Endodermal cell (in vitro differentiated cells): Measurements from ENCODE around the gene IDI2. TPM values are rescaled to one million over a fixed set of nuclear protein-coding genes. Genes with fewer than 3 reads are reported as not detected.

Experiments used
- DNase-seq: peaks from one replicate; pipeline ENCODE4 v3.0.0-alpha.2; 2017
- H3K27ac ChIP-seq: 2 replicates; pipeline ENCODE4 v1.5.1; 2013; ENCODE audit warnings: mild to moderate bottlenecking, low read depth, low read length, moderate library complexity
- H3K27me3 ChIP-seq: 2 replicates; pipeline ENCODE4 v1.6.1; 2013; ENCODE audit warnings: mild to moderate bottlenecking, low read length, moderate library complexity; ENCODE audit not compliant: insufficient read depth, control insufficient read depth, poor library complexity, severe bottlenecking
- H3K36me3 ChIP-seq: 2 replicates; pipeline ENCODE4 v1.7.0; 2013; ENCODE audit warnings: mild to moderate bottlenecking, low read length, moderate library complexity; ENCODE audit not compliant: control insufficient read depth, insufficient read depth
- H3K4me1 ChIP-seq: one replicate; pipeline ENCODE4 v1.7.0; 2013; ENCODE audit warnings: low read length; ENCODE audit not compliant: control insufficient read depth, insufficient read depth
- H3K4me3 ChIP-seq: 2 replicates; pipeline ENCODE4 v1.5.1; 2013; ENCODE audit warnings: mild to moderate bottlenecking, low read length, moderate library complexity
- H3K9ac ChIP-seq: 2 replicates; pipeline ENCODE4 v1.6.1; 2013; ENCODE audit warnings: mild to moderate bottlenecking, low read length, moderate library complexity; ENCODE audit not compliant: poor library complexity, severe bottlenecking; ENCODE audit errors: extremely low read depth
- H3K9me3 ChIP-seq: 2 replicates; pipeline ENCODE4 v1.6.1; 2013; ENCODE audit warnings: mild to moderate bottlenecking, low read length, moderate library complexity; ENCODE audit not compliant: control insufficient read depth
- H3K27ac Mint-ChIP-seq: 2 replicates; pipeline ENCODE4 v1.8.0; 2020; ENCODE audit warnings: mixed read lengths
- H3K27me3 Mint-ChIP-seq: 2 replicates; pipeline ENCODE4 v1.8.0; 2021; ENCODE audit warnings: mild to moderate bottlenecking, mixed read lengths; ENCODE audit not compliant: insufficient read depth
- H3K36me3 Mint-ChIP-seq: 2 replicates; pipeline ENCODE4 v1.8.0; 2020; ENCODE audit warnings: low read depth, mixed read lengths
- H3K4me1 Mint-ChIP-seq: 2 replicates; pipeline ENCODE4 v1.8.0; 2020; ENCODE audit warnings: mixed read lengths
- H3K4me3 Mint-ChIP-seq: 2 replicates; pipeline ENCODE4 v1.8.0; 2020; ENCODE audit warnings: mild to moderate bottlenecking, moderate library complexity, mixed read lengths
- H3K9me3 Mint-ChIP-seq: 2 replicates; pipeline ENCODE4 v1.8.0; 2020; ENCODE audit warnings: mild to moderate bottlenecking, mixed read lengths
- CTCF ChIP-seq: fragments of 200-600 bp; sonication (generic); conservative IDR thresholded peaks from 2 replicates; pipeline ENCODE4 v1.5.0; 2021; ENCODE audit warnings: antibody characterized with exemption, mild to moderate bottlenecking
- WGBS, 2 experiments: methylation state at CpG; one replicate each; pipeline versions ENCODE4 v1.1.5 to v1.1.7; 2013; ENCODE audit warnings: missing lambda C conversion rate in 2 of 2, mixed read lengths in 1 of 2; ENCODE audit not compliant: insufficient coverage in 1 of 2, insufficient read length in 1 of 2; 5-methylcytosine and 5-hydroxymethylcytosine counted together
- total RNA-seq, 2 donors: library from RNA; stranded (reverse); fragmentation: NEBNext Ultra II Directional in 1 of 2; extraction: Animal tissue kit (Norgen Biotek cat#: 25700) in 1 of 2; gene quantifications; 2 replicates in 1 of 2; 3 replicates in 1 of 2; pipeline ENCODE4 v1.2.1, GENCODE V29; 2021

The IDI2 gene
- total RNA-seq, 2 donors from 2014 or later, result not detected

- no peak for TF ChIP-seq CTCF
- H3K27ac Mint-ChIP-seq, result no peak overlapping the region
- no peak overlapping the region for H3K9ac ChIP-seq
- 97 to 100% methylated on average over 2 to 6 of the region's 6 CpGs for WGBS, 2 experiments
- no peaks in the 10 kb centered on the region for H3K9me3 Mint-ChIP-seq
- H3K4me3 Mint-ChIP-seq, result no peak overlapping the region
- no peak overlapping the region for H3K27ac ChIP-seq
- no peaks in the 10 kb centered on the region for H3K27me3 Mint-ChIP-seq
- no peaks in the 10 kb centered on the region for H3K4me1 ChIP-seq
- DNase-seq, result no peak
- H3K4me1 Mint-ChIP-seq, result peaks cover 10% of the 10 kb centered on the region
- H3K9me3 ChIP-seq, result no peaks in the 10 kb centered on the region
- peaks cover 72% of the 10 kb centered on the region for H3K36me3 Mint-ChIP-seq
- no peaks in the 10 kb centered on the region for H3K27me3 ChIP-seq
- peaks cover 71% of the 10 kb centered on the region for H3K36me3 ChIP-seq
- no peak overlapping the region for H3K4me3 ChIP-seq
These were observed 33.2 kb downstream of the IDI2 start for GRCh38 chr10:992467-992866.

GRCh38 chr10:990808-991207 lies 34.9 kb downstream of the IDI2 start:
- no peak overlapping the region for H3K27ac ChIP-seq
- H3K9me3 ChIP-seq, result no peaks in the 10 kb centered on the region
- no peaks in the 10 kb centered on the region for H3K9me3 Mint-ChIP-seq
- H3K4me1 Mint-ChIP-seq, result peaks cover 14% of the 10 kb centered on the region
- peaks cover 57% of the 10 kb centered on the region for H3K36me3 Mint-ChIP-seq
- TF ChIP-seq CTCF, result no peak
- no peak overlapping the region for H3K4me3 Mint-ChIP-seq
- 90 to 97% methylated on average over 6 of the region's 6 CpGs for WGBS, 2 experiments
- no peak overlapping the region for H3K4me3 ChIP-seq
- H3K9ac ChIP-seq, result no peak overlapping the region
- DNase-seq, result no peak
- no peaks in the 10 kb centered on the region for H3K27me3 Mint-ChIP-seq
- H3K27ac Mint-ChIP-seq, result peak overlapping the region; percentile 45
- peaks cover 54% of the 10 kb centered on the region for H3K36me3 ChIP-seq
- no peaks in the 10 kb centered on the region for H3K4me1 ChIP-seq
- H3K27me3 ChIP-seq, result no peaks in the 10 kb centered on the region

GRCh38 chr10:988667-989545 lies 36.8 kb downstream of the IDI2 start:
- no peaks in the 10 kb centered on the region for H3K9me3 ChIP-seq
- peaks cover 38% of the 10 kb centered on the region for H3K36me3 ChIP-seq
- Mint-ChIP-seq H3K9me3 (no peaks in the 10 kb centered on the region), H3K27ac (peak overlapping the region; percentile 97), H3K4me3 (peak overlapping the region; percentile 87), H3K27me3 (no peaks in the 10 kb centered on the region), H3K4me1 (peaks cover 14% of the 10 kb centered on the region), H3K36me3 (peaks cover 41% of the 10 kb centered on the region)
- H3K4me3 ChIP-seq, result peak overlapping the region; percentile 87
- WGBS, 2 experiments, result 27 to 44% methylated on average over 22 to 42 of the region's 42 CpGs
- TF ChIP-seq CTCF, result no peak
- H3K27ac ChIP-seq, result peak overlapping the region; percentile 61
- peak overlapping the region; percentile 95 for H3K9ac ChIP-seq
- no peak for DNase-seq
- H3K4me1 ChIP-seq, result no peaks in the 10 kb centered on the region
- H3K27me3 ChIP-seq, result no peaks in the 10 kb centered on the region
